Esophagus squamous epithelium (tissue), 5 donors: ENCODE results near the gene STX1B. TPM values are rescaled to one million over a fixed set of nuclear protein-coding genes. Genes with fewer than 3 reads are reported as not detected.
A peak's percentile ranks its signal among the peaks of the same experiment; 100 is the strongest.

Experiments used
- DNase-seq: peaks from one replicate; lab custom pipeline; 2025; lab: John Stamatoyannopoulos, UW
- H3K27ac ChIP-seq, 4 donors: fragments of 200-600 bp; sonication (generic); one replicate each; pipeline ENCODE4 v1.5.1; 2016 to 2019; ENCODE audit warnings: mild to moderate bottlenecking in 1 of 4
- H3K27me3 ChIP-seq, 4 donors: fragments of 200-600 bp; sonication (generic); 1 replicate in 3 of 4; 2 replicates in 1 of 4; pipeline versions ENCODE4 v1.5.1 to v1.6.0; 2017 to 2021; ENCODE audit warnings: antibody characterized with exemption in 1 of 4
- H3K36me3 ChIP-seq, 3 donors: fragments of 200-600 bp; sonication (generic); one replicate each; pipeline ENCODE4 v1.5.1; 2016 to 2019
- H3K4me1 ChIP-seq, 3 donors: fragments of 200-600 bp; sonication (generic); one replicate each; pipeline ENCODE4 v1.5.1; 2017 to 2019
- H3K4me3 ChIP-seq, 4 donors: fragments of 200-600 bp; sonication (generic); 1 replicate in 3 of 4; 2 replicates in 1 of 4; pipeline ENCODE4 v1.5.1; 2016 to 2019; ENCODE audit warnings: mild to moderate bottlenecking in 2 of 4, moderate library complexity in 1 of 4
- H3K9me3 ChIP-seq, 3 donors: fragments of 200-600 bp; sonication (generic); one replicate each; pipeline ENCODE4 v1.5.1; 2016 to 2019
- POLR2A ChIP-seq, 4 donors: fragments of 450-650 bp; IDR thresholded peaks; one replicate each; pipeline ENCODE4 v1.6.1; 2017; ENCODE audit warnings: antibody characterized with exemption in 4 of 4, mild to moderate bottlenecking in 4 of 4, moderate library complexity in 3 of 4
- WGBS, 2 donors: methylation state at CpG; one replicate each; pipeline ENCODE4 v1.1.5; 2018; 5-methylcytosine and 5-hydroxymethylcytosine counted together
- intact Hi-C: fragments of 100-400 bp; cut with DNase I; formaldehyde crosslinking; loops from one replicate; pipeline ENCODE4 v1.15.0; 2022
- total RNA-seq, 4 donors: library from RNA; depleted of rRNA; stranded (reverse); fragments of >200 nt; gene quantifications; one replicate each; pipeline ENCODE4 v1.1.0, GENCODE V29; 2016
- TF ChIP-seq, protein P1 (sequence below), 6 experiments: fragments of 450-650 bp in 4 of 6; fragments of 200-600 bp in 2 of 6; sonication (generic) in 2 of 6; IDR thresholded peaks; one replicate each; pipeline ENCODE4 v1.5.1; 2016 to 2019; ENCODE audit warnings: antibody characterized with exemption in 6 of 6, mild to moderate bottlenecking in 4 of 6, moderate library complexity in 4 of 6
- donor health status: DM: yes; HTN: yes; CAD: no.

The STX1B gene
- total RNA-seq, 4 donors from 2014 or later, result 0.06 to 1.5 (median 0.20) TPM

DNA sequence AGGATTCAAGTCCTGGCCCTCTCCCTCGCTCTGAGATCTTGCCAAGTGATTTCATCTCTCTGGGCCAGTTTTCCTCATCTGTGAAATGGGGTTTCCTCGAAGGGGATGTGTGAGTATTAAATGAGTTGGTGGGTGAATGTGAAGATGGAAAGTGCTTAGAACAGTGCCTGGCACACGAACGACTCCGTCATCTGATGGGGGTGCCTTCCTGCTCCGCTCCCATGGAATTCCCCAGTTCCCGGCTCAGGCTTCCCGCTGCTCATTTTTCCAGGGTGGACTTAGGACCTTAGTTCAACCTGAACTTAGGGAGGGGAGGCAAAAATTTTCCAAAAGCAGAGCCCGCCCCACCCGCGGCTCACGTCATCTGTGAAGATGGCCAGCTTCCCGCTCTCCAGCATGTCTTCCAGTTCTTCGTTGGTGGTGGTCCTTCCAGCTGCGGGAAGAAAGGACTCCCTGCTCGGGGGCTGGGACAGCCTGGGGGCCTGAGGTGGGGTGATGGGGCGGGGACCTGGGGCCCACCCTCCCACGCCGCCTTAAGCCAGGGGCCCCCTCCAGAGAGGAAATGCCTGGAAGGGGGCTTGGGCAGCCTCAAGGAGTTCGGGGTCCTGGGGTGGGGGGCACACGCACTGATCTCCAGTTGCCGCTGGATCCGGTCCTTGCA is 14.0 kb downstream of the STX1B start:
- no peak for TF ChIP-seq POLR2A (IDR thresholded peaks at IDR 0.05)
- TF ChIP-seq, protein P1, sequence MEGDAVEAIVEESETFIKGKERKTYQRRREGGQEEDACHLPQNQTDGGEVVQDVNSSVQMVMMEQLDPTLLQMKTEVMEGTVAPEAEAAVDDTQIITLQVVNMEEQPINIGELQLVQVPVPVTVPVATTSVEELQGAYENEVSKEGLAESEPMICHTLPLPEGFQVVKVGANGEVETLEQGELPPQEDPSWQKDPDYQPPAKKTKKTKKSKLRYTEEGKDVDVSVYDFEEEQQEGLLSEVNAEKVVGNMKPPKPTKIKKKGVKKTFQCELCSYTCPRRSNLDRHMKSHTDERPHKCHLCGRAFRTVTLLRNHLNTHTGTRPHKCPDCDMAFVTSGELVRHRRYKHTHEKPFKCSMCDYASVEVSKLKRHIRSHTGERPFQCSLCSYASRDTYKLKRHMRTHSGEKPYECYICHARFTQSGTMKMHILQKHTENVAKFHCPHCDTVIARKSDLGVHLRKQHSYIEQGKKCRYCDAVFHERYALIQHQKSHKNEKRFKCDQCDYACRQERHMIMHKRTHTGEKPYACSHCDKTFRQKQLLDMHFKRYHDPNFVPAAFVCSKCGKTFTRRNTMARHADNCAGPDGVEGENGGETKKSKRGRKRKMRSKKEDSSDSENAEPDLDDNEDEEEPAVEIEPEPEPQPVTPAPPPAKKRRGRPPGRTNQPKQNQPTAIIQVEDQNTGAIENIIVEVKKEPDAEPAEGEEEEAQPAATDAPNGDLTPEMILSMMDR (IDR thresholded peaks at IDR 0.05), result no peak
- Histone ChIP-seq H3K36me3 (no peaks in the 10 kb centered on the region), H3K27ac (peak overlapping the region; percentile 76 to 94 (median 84)), H3K4me3 (peak overlapping the region; percentile 38 to 83 (median 58)), H3K4me1 (peaks cover 18 to 52% (median 29%) of the 10 kb centered on the region in 3 donors), H3K27me3 (no peaks in the 10 kb centered on the region), H3K9me3 (no peaks in the 10 kb centered on the region)
- intact Hi-C loops, result loop anchor here (5.0 kb wide), 1 partner anchor 41 kb away; no protein-coding TSS in a partner anchor
- WGBS, 2 donors, result 14 to 23% methylated on average over 8 to 10 of the region's 23 CpGs
- DNase-seq, result no peak

DNA sequence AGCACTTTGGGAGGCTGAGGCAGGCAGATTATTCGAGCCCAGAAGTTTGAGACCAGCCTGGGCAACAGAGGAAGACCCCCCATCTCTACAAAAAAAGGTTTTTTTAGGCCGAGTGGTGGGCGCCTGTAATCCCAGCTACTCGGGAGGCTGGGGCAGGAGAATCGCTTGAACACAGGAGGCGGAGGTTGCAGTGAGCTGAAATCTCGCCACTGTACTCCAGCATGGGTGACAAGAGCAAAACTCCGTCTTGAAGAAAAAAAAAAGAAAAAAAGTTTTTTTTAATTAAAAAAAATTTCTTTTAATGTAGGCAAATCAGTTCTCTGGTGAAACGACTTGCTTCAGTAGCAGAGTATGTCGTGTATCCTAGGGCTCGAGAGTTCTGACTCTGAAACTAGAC is 14.5 kb downstream of the STX1B start:
- peaks cover 16 to 47% (median 26%) of the 10 kb centered on the region in 3 donors for H3K4me1 ChIP-seq
- intact Hi-C loops, result loop anchor here (5.0 kb wide), 1 partner anchor 41 kb away; no protein-coding TSS in a partner anchor
- peak overlapping the region in 2 of 4 donors; percentile 59 to 83 for H3K4me3 ChIP-seq
- H3K36me3 ChIP-seq, result no peaks in the 10 kb centered on the region
- DNase-seq, result no peak
- H3K27ac ChIP-seq, result peak overlapping the region; percentile 76 to 94 (median 84)
- H3K27me3 ChIP-seq, result no peaks in the 10 kb centered on the region
- H3K9me3 ChIP-seq, result no peaks in the 10 kb centered on the region
- 65 to 71% methylated on average over 11 of the region's 11 CpGs for WGBS, 2 donors
- TF ChIP-seq, protein P1 (IDR thresholded peaks at IDR 0.05), result no peak
- TF ChIP-seq POLR2A (IDR thresholded peaks at IDR 0.05), result no peak

GRCh38 chr16:30992931-30993816 is 17.3 kb downstream of the STX1B start:
- no peak for DNase-seq
- WGBS, 2 donors, result 72 to 78% methylated on average over 21 of the region's 29 CpGs
- intact Hi-C loops, result no loop called here
- Histone ChIP-seq H3K4me3 (no peak overlapping the region), H3K36me3 (peaks cover 0 to 4% (median 0%) of the 10 kb centered on the region in 3 donors), H3K27me3 (no peaks in the 10 kb centered on the region), H3K9me3 (no peaks in the 10 kb centered on the region), H3K4me1 (peaks cover 14 to 22% (median 15%) of the 10 kb centered on the region in 3 donors), H3K27ac (no peak overlapping the region)
- TF ChIP-seq POLR2A (IDR thresholded peaks at IDR 0.05), result no peak
- TF ChIP-seq, protein P1 (IDR thresholded peaks at IDR 0.05), result no peak

DNA sequence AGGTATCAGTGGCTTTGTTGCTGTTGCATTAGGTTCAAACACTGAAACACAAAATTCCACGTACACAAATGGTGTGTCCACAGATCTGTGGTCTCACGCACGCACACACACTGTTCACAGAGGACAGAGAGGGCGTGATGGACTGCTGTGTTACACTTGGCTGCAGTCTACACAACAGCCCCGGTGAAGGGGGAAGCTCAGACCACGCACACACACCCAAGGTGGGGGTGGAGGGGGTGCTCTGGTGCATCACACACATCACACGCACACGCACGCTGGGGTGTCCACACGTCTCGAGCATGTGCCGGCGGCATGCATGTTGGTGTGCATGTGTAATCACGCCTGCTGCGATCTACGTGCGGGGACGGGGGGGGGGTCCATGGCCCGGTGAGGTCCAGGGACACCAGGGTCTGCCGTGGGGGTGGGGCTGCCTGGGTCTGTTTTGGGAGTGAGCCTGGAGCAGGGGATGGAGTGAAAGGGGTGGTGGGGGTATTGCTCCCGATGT is 18.1 kb downstream of the STX1B start:
- intact Hi-C loops, result no loop called here
- Histone ChIP-seq H3K27me3 (no peaks in the 10 kb centered on the region), H3K27ac (no peak overlapping the region), H3K36me3 (peaks cover 0 to 13% (median 0%) of the 10 kb centered on the region in 3 donors), H3K4me3 (no peak overlapping the region), H3K4me1 (peaks cover 6 to 14% (median 7%) of the 10 kb centered on the region in 3 donors), H3K9me3 (no peaks in the 10 kb centered on the region)
- WGBS, 2 donors, result 82 to 94% methylated on average over 3 of the region's 21 CpGs
- TF ChIP-seq POLR2A (IDR thresholded peaks at IDR 0.05), result no peak
- TF ChIP-seq, protein P1 (IDR thresholded peaks at IDR 0.05), result no peak
- no peak for DNase-seq
